ENCODE measurements around the gene CRB2. TPM values are rescaled to one million over a fixed set of nuclear protein-coding genes. Genes with fewer than 3 reads are reported as not detected.

The CRB2 gene
- total RNA-seq, 1 donor from 2014 or later, result 0.93 TPM

DNA sequence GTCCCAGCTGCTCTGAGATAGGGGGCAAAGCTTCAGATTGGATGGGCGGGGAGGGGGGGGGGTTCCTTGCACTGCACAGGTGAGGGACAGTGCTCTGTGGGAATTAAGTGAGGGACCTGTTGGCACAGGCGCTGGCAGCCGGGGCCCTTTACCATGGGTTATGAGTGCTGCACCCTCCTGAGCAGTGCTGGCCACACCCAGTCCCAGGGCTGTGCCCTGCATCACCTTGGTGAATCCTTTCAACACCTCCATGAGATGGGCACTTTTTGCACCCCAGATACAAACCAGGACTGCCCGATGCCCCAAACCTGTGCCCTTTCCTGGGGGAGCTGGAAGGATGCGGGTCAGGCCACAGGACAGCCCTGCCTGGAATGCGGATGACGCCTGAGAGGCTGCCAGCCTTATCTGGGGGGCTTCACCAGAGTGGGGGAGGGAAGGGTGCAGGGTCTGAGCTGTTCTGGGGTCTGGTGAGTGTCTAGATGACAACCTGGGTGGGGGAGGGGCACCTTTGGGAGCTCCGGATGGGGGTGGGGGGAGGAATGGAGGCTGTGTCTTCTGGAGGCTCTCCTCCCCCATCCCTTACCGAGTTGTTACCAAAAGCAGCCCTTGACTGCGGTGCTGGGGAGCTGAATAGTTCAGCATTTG lies 5.2 kb downstream of the CRB2 start:
- Histone ChIP-seq H3K4me1 (no peaks in the 10 kb centered on the region), H3K9me3 (no peaks in the 10 kb centered on the region), H3K36me3 (no peaks in the 10 kb centered on the region), H3K27ac (no peak overlapping the region), H3K4me3 (no peak overlapping the region), H3K27me3 (no peaks in the 10 kb centered on the region)
- intact Hi-C loops (cut with DNase I), result no loop called here
- DNase-seq (no peak), ATAC-seq (no peak)
- TF ChIP-seq, protein P1, sequence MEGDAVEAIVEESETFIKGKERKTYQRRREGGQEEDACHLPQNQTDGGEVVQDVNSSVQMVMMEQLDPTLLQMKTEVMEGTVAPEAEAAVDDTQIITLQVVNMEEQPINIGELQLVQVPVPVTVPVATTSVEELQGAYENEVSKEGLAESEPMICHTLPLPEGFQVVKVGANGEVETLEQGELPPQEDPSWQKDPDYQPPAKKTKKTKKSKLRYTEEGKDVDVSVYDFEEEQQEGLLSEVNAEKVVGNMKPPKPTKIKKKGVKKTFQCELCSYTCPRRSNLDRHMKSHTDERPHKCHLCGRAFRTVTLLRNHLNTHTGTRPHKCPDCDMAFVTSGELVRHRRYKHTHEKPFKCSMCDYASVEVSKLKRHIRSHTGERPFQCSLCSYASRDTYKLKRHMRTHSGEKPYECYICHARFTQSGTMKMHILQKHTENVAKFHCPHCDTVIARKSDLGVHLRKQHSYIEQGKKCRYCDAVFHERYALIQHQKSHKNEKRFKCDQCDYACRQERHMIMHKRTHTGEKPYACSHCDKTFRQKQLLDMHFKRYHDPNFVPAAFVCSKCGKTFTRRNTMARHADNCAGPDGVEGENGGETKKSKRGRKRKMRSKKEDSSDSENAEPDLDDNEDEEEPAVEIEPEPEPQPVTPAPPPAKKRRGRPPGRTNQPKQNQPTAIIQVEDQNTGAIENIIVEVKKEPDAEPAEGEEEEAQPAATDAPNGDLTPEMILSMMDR (IDR thresholded peaks at IDR 0.05), result no peak

DNA sequence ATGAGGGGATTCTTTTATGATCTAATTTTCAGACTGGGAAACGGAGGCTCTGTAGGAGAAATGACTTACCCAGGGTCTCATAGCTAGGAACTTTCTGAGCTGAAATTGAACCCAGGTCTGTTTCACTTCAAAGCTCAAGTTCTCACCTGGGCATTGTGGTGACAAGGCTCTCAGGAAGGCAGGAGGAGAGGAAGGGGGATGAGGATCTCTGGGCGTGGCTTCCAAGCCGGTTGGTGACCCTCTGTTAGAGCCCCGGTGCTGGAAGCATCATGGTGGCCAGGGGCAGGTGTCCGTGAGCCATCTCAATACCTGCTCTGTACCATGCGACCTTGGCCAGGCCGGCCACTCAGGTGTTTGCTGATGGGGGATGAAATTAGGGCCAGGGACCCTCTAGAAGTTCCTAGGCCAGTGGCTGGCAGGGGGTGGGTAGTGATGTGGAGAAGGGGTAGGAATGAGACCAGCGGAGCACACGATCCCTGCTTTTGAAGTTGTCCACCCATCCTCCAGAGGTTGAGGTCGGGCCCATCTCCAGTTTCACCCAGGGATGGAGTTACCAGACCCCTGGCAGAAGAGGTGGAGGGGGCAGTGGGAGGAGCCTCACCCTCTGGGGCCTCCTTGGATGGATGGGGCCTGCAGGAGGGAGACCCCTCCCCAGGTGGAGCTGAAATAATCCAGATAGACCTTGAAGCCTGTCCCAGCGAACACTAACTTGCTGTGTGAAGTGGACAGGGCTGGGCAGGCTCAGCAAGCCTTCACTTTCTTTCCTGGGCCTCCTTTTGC lies 5.9 kb downstream of the CRB2 start:
- DNase-seq, result no peak
- intact Hi-C loops (cut with DNase I), result no loop called here
- Histone ChIP-seq H3K36me3 (no peaks in the 10 kb centered on the region), H3K27me3 (no peaks in the 10 kb centered on the region), H3K27ac (no peak overlapping the region), H3K4me1 (no peaks in the 10 kb centered on the region), H3K9me3 (no peaks in the 10 kb centered on the region), H3K4me3 (no peak overlapping the region)
- no peak for ATAC-seq
- TF ChIP-seq, protein P1 (IDR thresholded peaks at IDR 0.05), result no peak

DNA sequence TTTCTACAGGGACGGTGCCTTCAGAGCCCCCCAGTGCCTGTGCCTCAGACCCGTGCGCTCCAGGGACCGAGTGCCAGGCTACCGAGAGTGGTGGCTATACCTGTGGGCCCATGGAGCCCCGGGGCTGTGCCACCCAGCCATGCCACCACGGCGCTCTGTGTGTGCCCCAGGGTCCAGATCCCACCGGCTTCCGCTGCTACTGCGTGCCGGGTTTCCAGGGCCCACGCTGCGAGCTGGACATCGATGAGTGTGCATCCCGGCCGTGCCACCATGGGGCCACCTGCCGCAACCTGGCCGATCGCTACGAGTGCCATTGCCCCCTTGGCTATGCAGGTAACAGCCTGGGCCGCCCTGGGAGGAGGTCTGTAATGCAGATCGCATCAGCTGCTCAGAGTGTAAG lies 6.9 kb downstream of the CRB2 start:
- H3K4me3 ChIP-seq, result no peak overlapping the region
- no peaks in the 10 kb centered on the region for H3K9me3 ChIP-seq
- no peaks in the 10 kb centered on the region for H3K4me1 ChIP-seq
- H3K27me3 ChIP-seq, result peaks cover under 1% of the 10 kb centered on the region
- intact Hi-C loops (cut with DNase I), result no loop called here
- no peak overlapping the region for H3K27ac ChIP-seq
- no peak for ATAC-seq
- DNase-seq, result no peak
- TF ChIP-seq, protein P1 (IDR thresholded peaks at IDR 0.05), result no peak
- no peaks in the 10 kb centered on the region for H3K36me3 ChIP-seq

DNA sequence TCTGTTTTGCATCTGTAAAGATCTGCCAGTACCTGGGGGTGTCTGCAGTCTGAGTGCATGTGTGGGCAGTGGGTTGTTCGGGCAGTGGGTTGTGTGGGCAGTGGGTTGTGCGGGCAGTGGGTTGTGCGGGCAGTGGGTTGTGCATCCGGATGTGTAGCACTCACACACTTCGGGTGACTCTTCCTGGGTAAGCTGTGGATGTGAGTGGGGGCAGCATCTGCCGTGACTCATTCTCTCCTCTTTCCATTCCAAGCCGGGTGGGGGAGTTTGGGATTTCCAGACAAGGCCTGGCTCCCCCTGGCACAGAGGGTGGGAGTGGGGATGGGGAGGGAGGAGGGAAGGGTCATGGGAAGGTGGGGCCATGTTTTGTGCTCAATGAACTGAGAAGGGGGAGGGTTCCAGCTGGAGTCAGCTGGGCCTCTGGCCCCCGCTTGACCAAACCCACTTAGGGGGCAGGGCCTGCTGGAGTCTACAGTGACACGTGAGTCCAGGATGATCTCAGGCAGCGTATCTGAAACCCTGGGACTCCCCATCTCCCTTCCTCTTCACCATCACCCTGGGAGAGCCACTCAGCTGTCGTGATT lies 8.3 kb downstream of the CRB2 start:
- Histone ChIP-seq H3K27me3 (peaks cover 13% of the 10 kb centered on the region), H3K4me3 (no peak overlapping the region), H3K9me3 (no peaks in the 10 kb centered on the region), H3K4me1 (no peaks in the 10 kb centered on the region), H3K27ac (no peak overlapping the region), H3K36me3 (no peaks in the 10 kb centered on the region)
- TF ChIP-seq, protein P1 (IDR thresholded peaks at IDR 0.05), result no peak
- ATAC-seq, result no peak
- no peak for DNase-seq
- intact Hi-C loops (cut with DNase I), result no loop called here

DNA sequence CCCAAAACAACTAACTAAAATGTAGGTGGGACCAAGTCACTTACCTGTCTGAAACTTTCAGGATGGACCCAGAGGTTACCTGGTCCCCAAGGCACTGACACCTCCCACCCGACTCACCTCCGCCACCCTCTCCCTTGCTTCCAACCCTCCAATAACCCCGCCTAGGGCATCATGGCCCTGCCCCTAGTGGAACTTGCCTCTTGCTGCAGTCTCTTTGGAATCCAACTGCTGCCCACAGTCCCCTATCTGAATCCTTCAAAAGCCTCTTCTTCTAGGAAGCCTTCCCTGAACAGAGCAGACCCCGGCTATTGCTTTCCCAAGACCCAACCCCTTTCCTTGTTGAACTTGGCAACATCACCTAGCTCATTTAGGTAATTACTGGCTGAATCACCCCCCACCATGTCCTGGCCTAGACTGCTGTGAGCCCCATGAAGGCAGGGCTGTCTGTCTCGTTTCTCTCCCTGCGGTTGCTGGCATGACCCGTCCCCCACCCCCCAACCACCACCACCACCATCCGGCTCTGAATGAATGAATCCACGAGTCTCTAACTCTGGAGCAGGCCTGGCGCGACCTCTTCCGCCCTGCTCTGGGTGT lies 9.4 kb downstream of the CRB2 start:
- H3K27ac ChIP-seq, result no peak overlapping the region
- DNase-seq, result no peak
- TF ChIP-seq, protein P1 (IDR thresholded peaks at IDR 0.05), result no peak
- no peak for ATAC-seq
- H3K4me3 ChIP-seq, result no peak overlapping the region
- H3K9me3 ChIP-seq, result no peaks in the 10 kb centered on the region
- peaks cover 13% of the 10 kb centered on the region for H3K27me3 ChIP-seq
- intact Hi-C loops (cut with DNase I), result no loop called here
- H3K36me3 ChIP-seq, result no peaks in the 10 kb centered on the region
- H3K4me1 ChIP-seq, result no peaks in the 10 kb centered on the region

All from upper lobe of right lung (tissue), 1 donor.